Stimulated activated CD4-positive, alpha-beta T cell treated with anti-CD3 and anti-CD28 coated beads, Interleukin-2, amount 100 ng/mL, for 4 hours (primary cell): ENCODE data around the gene S100Z.
"Not testable (repeated sequence)": the region's sequence is repeated elsewhere in the genome, so short reads cannot be mapped to it uniquely, and the experiment has no call there.

Experiments
- DNase-seq: peaks from one replicate; pipeline ENCODE4 v3.0.0-alpha.2; 2020; ENCODE audit warnings: low read depth

S100Z gene

DNA sequence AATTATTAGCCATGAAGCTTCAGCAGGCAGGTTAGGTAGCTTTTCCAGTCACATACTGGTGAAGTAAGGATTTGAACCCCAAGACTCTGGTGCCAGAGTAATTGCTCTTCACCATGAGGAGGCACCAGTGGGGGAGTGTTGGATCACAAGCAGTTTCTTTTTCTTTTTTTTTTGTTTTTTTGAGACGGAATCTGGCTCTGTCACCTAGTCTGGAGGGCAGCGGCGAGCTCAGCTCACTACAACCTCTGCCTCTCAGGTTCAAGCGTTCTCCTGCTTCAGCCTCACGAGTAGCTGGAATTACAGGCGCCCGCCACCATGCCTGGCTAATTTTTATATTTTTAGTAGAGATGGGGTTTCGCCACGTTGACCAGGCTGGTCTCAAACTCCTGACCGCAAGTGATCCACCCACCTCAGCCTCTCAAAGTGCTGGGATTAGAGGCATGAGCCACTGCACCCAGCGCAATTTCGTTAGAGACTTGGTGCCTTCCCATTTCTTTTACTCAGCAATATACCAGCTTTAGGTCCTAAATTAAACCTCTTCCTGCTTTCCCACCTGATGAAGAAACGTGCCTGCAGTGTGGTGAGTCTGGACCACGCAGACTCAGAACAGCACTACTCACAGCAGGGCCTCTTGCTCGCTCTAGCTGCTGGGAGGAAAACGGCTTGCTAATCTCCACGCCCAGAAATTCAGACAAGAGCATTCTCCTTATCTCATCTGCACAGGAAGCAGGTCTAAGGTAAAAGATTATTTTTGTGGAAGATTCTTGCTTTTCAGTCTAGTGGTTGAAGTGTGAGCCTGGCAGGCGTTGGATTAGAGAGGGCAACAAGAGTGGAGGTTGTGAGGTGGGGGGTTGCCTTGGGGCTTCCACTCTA is at the start of gene S100Z:
Gene S100Z (plus strand): TSS at position 596 of the 873 bp plus-strand sequence. CDS start 25,346 bp downstream, outside the sequence.
- peak; percentile 12 for DNase-seq

DNA sequence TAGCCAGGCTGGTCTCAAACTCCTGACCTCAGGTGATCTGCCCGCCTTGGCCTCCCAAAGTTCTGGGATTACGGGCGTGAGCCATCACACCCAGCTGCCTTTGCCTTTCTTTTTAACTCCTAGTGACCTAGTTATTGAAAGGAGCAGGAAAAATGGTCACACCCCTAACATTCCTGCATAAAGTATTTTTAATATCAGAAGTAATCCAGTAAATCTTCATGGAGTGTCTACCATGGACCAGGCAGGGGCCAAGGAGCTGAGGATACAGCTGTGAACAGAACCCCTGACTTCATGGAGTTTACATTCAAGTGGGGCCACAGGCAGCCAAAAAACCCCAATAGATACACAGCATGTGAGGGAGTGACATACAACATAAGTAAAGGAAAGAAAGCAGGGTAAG is 49.2 kb upstream of the S100Z start:
- DNase-seq = no peak

GRCh38 chr5:76801159-76801802 is 48.5 kb upstream of the S100Z start:
- no peak for DNase-seq

DNA sequence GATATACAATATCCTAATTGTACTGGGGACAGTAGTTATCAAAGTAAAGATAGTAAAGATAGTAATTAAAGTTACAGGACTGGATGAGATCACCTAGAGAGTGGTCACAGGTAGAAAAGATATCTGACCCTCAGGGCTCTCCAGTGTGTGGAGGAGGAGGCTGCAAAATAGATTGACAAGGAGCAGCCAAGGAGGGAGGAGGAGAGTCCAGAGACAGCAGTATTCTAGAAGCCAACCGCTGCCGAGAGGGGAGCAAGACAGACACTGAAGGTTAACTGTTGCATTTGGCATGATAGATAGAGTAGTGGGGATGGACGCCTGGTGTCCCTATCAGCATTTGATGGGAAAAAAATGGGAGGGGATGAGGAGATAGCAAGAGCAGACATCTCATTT is 48.0 kb upstream of the S100Z start:
- no peak for DNase-seq

DNA sequence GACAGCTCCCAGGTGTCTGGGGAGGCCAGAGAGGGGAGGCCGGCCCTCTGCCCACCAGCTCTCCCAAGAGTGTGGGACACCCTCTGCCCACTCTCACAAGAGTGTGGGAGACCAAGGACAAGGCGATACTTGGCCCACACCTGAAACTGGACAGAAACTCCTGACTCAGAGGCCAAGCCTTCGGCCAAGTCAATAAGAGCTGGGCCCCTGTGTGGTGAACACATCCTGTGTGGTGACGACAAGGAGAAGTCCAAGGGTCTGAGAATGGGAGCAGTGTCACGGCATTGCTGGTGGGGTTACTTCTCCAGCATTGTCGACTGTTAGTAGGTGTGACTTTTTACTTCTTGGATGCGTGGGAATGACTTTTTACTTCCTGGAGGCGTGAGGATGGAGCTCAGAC is 45.5 kb upstream of the S100Z start:
- DNase-seq = no peak

- no peak for DNase-seq
Measured at GRCh38 chr5:76805821-76806505, 43.9 kb upstream of the S100Z start.

DNA sequence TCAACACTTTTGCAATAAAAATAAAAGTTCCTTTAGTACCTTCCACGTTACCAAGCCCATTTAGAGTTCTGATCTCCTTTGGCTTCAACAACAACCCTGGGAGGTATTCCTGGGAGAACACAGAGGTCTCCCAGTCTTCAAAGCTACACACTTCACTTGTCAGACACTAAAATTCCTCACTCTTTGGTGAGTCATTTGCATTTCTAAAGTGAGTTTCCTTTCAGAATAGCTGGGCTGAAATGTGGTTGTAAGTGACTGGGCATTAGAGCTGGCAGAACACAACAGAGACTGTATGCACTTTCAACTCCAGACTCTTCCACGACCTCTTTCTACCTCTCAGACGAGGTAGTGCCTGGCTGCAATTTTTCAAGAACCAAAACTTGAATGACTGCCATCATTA is 42.5 kb upstream of the S100Z start:
- no peak for DNase-seq

- no peak for DNase-seq
Measured at GRCh38 chr5:76808141-76808691, 41.6 kb upstream of the S100Z start.

DNA sequence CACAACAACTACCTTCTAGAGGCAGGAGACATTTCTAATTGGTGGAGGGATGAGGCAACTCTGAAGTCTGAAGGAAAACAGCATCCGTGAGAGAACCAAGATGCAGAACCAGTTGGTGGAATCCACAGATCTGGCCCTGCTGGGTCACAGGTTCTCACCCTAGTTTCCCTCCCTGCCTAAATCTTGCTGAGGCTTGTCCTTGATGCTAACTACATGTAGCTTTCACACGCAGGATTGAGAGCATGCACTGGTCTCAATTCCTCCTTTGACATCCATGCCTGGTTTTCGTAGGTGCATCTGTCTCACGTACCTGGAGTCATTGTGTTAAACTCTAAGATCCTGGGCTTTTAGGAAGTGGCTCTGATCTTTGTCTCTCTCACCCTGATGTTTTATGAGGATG is 40.7 kb upstream of the S100Z start:
- no peak for DNase-seq

- no peak for DNase-seq
Measured at GRCh38 chr5:76810236-76810635, 39.6 kb upstream of the S100Z start.

GRCh38 chr5:76811214-76811613 is 38.6 kb upstream of the S100Z start:
- DNase-seq = no peak

GRCh38 chr5:76812209-76812608 is 37.6 kb upstream of the S100Z start:
- DNase-seq = not testable (repeated sequence)

- no peak for DNase-seq
Measured at GRCh38 chr5:76813982-76814562, 35.7 kb upstream of the S100Z start.

- DNase-seq = no peak
Measured at GRCh38 chr5:76816110-76816831, 33.5 kb upstream of the S100Z start.

DNA sequence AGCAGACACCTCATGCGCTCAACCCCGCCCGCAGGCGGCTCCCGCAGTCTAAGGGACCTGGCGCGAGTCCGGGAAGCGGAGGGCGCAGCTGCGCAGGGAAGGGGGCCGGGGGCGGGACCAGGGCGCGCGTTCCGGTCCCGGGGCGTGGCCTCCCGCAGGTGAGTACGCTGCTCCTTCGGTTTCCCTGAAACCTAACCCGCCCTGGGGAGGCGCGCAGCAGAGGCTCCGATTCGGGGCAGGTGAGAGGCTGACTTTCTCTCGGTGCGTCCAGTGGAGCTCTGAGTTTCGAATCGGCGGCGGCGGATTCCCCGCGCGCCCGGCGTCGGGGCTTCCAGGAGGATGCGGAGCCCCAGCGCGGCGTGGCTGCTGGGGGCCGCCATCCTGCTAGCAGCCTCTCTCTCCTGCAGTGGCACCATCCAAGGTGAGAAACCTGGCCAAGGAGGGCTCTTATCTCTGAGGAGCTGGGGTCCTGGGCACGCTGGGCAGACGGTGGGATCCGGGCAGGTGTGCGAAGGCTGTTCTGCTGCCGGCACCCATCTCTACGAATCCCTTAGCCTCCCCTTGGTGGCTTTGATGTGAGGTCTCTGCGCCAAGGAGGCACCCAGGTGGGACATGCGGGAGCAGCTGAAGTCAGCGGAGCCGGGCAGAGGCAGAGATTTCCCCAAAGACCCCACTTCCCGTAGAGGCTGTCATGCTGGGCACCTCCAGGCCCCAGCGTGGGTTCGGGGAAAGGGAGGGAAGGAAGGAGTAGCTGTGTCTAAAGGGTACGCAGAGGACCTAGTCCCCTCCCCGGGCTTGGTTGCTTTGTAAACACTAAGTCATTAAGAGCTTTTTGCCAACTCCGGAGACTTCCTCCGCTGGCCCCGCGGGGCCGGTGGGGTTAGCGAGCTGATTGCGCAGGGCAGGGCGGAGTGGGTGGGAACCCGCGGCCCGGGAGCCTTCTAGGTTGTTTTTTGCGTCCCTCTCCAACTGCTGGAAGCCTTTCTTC is 30.7 kb upstream of the S100Z start, which contains the start of gene F2RL1:
Gene F2RL1 (plus strand): TSS at position 187 of the 988 bp plus-strand sequence. CDS start 153 bp downstream, at position 340.
- peak; percentile 48 for DNase-seq

GRCh38 chr5:76819851-76820525 is 29.8 kb upstream of the S100Z start:
- DNase-seq = no peak

- DNase-seq = no peak
Measured at GRCh38 chr5:76820526-76820890, 29.3 kb upstream of the S100Z start.

- DNase-seq = no peak
Measured at GRCh38 chr5:76821136-76821535, 28.7 kb upstream of the S100Z start.

DNA sequence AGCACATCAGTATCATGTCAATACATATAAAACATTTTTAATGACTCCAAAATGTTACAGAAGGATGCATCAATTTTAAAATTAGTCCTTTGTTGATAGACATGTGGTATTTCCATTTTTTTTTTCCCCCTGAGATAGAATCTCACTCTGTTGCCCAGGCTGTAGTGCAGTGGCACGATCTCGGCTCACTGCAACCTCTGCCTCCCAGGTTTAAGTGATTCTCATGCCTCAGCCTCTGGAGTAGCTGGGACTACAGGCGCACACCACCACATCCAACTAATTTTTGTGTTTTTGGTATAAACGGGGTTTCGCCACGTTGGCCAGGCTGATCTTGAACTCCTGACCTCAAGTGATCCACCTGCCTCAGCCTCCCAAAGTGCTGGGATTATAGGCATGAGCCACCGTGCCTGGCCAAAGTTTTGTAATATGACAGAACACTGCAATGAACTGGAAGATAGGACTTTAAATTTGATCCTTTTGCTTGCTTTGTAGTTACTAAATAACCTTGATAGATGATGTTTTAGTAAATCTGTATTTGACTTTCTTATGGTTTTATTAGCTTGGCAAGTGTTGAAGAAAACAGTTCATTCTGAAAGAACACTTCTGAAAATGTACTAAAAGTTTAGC is 27.6 kb upstream of the S100Z start:
- DNase-seq = not testable (repeated sequence)
